GM19193 (cell line): ENCODE results near the gene GRID1.

Experiments used
- POLR2A ChIP-seq: IDR thresholded peaks from 4 replicates; pipeline ENCODE4 v1.6.1; 2011; ENCODE audit not compliant: insufficient read depth, insufficient read length; ENCODE audit errors: extremely low read depth

GRID1 gene

DNA sequence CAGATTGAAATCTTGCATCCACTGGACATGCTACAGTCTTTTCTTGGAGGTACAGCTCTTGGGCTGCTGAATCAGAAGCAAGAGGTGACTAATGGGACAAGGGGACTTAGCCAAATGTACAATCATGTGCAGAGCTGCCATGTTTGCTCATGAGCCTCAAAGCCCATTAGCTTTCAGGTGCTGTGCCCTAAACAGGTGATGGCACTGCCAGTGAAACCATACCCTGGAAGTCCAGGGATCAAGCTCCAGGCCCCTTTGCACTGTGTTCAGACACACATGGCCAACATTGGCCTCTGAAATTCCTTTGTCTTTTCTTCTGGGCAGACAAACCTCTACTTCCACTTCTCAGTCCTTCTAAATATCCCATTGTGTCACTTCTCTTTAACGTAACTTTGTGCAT, 328.2 kb downstream of the GRID1 start:
- TF ChIP-seq POLR2A, result no peak

- TF ChIP-seq POLR2A, result no peak
Observed at GRCh38 chr10:86037096-86037495, 329.5 kb downstream of the GRID1 start.

DNA sequence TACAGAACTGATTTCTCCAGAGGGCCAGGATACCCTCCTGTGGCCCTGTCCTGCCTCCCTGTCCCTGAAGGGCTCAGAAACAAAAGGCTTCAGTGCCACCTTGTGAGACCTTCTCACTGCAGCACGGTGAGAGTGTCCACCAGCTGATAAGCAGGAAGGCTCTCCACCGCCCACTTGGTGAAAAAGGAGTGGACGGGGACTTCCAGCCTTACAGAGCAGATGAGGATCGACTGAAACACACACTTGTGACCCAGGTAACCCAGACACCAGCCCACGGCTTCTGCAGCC, 330.1 kb downstream of the GRID1 start:
- TF ChIP-seq POLR2A, result no peak

- no peak for TF ChIP-seq POLR2A
Observed at GRCh38 chr10:86035791-86036543, 330.6 kb downstream of the GRID1 start.

DNA sequence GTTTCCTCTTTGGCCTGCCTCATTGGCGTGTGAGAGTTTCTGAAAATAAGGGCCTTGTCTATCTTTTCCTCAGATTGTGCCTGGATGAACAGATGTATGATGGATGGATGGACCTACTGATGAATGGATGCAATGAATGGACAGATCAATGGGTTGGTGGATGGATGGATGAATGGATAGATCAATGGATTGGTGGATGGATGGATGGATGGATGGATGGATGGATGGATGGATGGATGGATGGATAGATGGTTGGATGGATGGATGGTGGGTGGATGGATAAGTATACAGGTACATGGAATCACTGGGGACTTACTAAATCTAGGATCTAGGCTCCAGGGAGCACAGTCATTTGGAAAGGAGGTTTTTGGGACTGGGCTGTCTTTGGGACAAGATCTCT, 331.9 kb downstream of the GRID1 start:
- TF ChIP-seq POLR2A, result no peak

- no peak for TF ChIP-seq POLR2A
Observed at GRCh38 chr10:86033581-86033980, 333.0 kb downstream of the GRID1 start.

GRCh38 chr10:86030312-86030711, 336.3 kb downstream of the GRID1 start:
- TF ChIP-seq POLR2A, result no peak

DNA sequence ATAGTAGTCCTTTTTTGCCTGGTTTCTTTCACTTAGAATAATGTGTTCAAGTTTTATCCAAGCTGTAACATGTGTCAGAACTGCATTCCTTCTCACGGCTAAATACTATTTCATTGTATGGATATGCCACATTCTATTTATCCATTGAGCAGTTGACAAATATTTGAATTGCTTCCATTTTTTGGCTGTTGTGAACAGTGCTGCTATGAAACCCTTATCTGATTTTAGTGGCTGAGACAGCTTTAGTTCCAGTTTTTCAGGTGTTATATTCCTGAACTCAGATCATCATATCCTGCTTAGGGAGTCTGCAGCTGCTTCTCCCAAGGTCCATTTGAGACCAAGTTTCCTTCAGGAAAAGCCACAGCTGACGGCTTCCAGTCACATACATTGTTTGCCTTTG, 339.2 kb downstream of the GRID1 start:
- no peak for TF ChIP-seq POLR2A

- no peak for TF ChIP-seq POLR2A
Observed at GRCh38 chr10:86025509-86025908, 341.1 kb downstream of the GRID1 start.

DNA sequence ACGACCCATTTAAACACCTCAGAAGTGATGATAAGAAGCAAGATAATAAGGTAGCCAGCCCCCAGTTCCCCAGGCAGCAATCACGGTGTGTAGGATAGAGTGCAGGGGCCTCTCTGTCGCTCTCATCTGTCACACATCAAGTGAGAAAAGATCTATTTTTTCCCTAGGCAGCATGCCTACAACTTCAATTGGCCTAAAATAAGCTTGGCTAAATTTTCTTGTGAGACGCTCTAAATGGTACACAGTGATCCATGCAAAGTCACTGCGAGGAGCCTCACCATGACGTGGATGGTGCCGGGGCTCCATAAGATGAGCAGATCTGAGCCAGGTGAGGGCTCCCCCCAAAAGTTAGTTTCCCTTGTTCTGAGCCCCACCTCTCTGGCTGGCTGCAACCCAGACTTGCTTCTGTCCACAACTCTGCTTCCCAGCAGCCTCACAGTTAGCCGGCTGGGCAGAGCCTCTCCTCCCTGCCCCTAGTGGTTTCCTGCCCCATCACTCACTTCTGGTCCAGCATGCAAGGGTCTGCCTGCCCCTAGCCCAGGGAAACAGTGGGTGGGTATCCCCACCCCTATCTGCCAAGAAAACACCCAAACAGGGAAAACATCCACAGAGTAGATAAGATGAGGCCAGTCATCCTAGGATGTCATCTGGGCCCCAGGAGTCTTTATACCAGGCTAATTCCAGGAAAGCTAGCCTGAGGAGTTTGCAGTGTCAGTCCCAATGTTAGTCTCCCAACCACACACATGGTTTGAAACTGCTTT, 342.1 kb downstream of the GRID1 start:
- TF ChIP-seq POLR2A, result no peak

DNA sequence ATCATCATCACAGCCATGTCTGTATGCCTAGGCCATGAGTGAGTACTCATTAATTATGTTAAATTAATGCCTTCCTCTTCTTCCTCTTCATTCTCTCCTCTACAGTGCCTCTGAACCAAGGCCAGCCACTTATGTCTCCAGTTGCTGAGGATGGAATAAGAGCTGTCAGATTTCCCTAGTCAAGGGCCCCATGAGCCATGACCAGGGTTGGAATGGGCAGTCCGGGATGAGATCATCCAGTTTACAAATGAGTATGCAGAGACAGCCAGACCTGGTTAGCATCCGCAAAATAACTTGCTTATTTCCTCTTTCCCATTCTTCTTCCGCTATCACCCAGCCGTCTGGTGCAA, 342.7 kb downstream of the GRID1 start:
- TF ChIP-seq POLR2A, result no peak

- TF ChIP-seq POLR2A, result no peak
Observed at GRCh38 chr10:86023336-86023735, 343.3 kb downstream of the GRID1 start.

GRCh38 chr10:86022906-86023305, 343.7 kb downstream of the GRID1 start:
- no peak for TF ChIP-seq POLR2A

- no peak for TF ChIP-seq POLR2A
Observed at GRCh38 chr10:86020134-86020533, 346.5 kb downstream of the GRID1 start.

GRCh38 chr10:86019141-86019540, 347.5 kb downstream of the GRID1 start:
- no peak for TF ChIP-seq POLR2A

GRCh38 chr10:86018735-86019058, 347.9 kb downstream of the GRID1 start:
- no peak for TF ChIP-seq POLR2A
